HG03521 (cell line): ENCODE measurements around the gene GZF1.
"Not testable (repeated sequence)": the region's sequence is repeated elsewhere in the genome, so short reads cannot be mapped to it uniquely, and the experiment has no call there.

Experiments used
- ATAC-seq: cut with Tn5 transposase; IDR thresholded peaks from one replicate; pipeline ENCODE4 v1.9.1; 2021; ENCODE audit warnings: mild to moderate bottlenecking, moderate library complexity; ENCODE audit not compliant: unreplicated experiment

Gene GZF1

GRCh38 chr20:23344336-23344735 is 17.6 kb upstream of the GZF1 start:
- no peak for ATAC-seq

GRCh38 chr20:23346002-23346401 is 16.0 kb upstream of the GZF1 start:
- no peak for ATAC-seq

GRCh38 chr20:23347791-23348190 is 14.2 kb upstream of the GZF1 start:
- no peak for ATAC-seq

GRCh38 chr20:23348510-23348909 is 13.5 kb upstream of the GZF1 start:
- not testable (repeated sequence) for ATAC-seq

GRCh38 chr20:23349338-23350195 is 12.4 kb upstream of the GZF1 start:
- ATAC-seq, result peak; percentile 36

- ATAC-seq, result peak; percentile 83
These were observed 11.6 kb upstream of the GZF1 start, which contains the start of gene NXT1 for GRCh38 chr20:23350196-23350903. Gene NXT1 (plus strand): TSS chr20:23350791. CDS start chr20:23354042, 3,251 bp downstream.

GRCh38 chr20:23350904-23351838 is 10.8 kb upstream of the GZF1 start:
- ATAC-seq, result peak; percentile 20

GRCh38 chr20:23356203-23356602 is 5.8 kb upstream of the GZF1 start:
- ATAC-seq, result no peak

- ATAC-seq, result peak; percentile 70
These were observed 4.0 kb upstream of the GZF1 start for GRCh38 chr20:23357767-23358562.

GRCh38 chr20:23358563-23358906 is 3.4 kb upstream of the GZF1 start:
- ATAC-seq, result no peak

GRCh38 chr20:23358923-23359593 is 2.9 kb upstream of the GZF1 start:
- no peak for ATAC-seq

- no peak for ATAC-seq
These were observed 1.5 kb upstream of the GZF1 start for GRCh38 chr20:23360531-23360930.

- ATAC-seq, result no peak
These were observed 885 bp upstream of the GZF1 start for GRCh38 chr20:23361119-23361475.

GRCh38 chr20:23362392-23363256 is 642 bp downstream of the GZF1 start:
- no peak for ATAC-seq

GRCh38 chr20:23363257-23363649 is 1.3 kb downstream of the GZF1 start:
- no peak for ATAC-seq

GRCh38 chr20:23365390-23366165 is 3.6 kb downstream of the GZF1 start:
- no peak for ATAC-seq

- no peak for ATAC-seq
These were observed 4.4 kb downstream of the GZF1 start for GRCh38 chr20:23366384-23366783.

- ATAC-seq, result no peak
These were observed 5.8 kb downstream of the GZF1 start for GRCh38 chr20:23367770-23368169.
